GDM1 (cell line): Measurements from ENCODE around the gene OR2V2.

Experiments
- DNase-seq: peaks from one replicate; lab custom pipeline; 2025; lab: John Stamatoyannopoulos, UW

Gene OR2V2

DNA sequence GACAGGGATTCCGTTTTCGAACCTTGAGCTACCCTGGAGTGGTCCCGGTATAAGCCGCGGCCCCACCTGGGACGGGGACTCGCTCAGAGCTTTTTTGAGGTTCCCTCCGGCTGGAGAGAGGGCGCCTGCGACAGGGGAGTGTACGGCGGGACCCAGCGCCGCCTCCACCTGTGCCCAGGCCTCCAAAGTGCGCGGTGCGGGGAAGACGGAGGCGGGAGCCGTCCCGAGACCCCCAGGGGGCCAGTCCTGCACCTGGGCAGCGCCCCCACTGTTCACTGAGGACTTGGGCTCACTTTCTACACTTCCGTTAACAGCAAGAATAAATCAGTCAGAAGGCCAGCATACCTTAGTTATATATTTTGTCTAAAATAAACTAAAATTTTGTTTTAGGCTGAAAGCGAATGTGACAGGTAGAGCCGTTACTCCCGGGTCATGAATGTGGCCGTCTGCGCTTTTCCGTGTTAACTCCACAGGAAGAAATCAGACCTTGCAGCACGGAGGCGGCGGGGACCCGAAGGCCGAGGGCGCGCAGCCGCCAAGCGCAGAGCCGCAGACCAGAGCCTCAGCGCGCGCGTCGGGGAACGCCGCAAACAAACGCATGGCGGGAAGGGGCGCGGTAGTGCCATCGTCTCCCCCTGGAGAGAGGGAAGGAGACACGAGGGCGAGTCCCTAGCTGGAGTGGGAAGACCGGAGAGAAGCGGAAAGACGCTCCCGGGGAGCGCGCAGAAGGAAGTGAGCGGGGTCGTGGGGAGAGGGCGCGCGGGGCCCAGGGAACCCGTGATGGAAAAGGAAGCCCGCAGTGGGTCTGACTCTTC lies 43.5 kb downstream of the OR2V2 start:
- DNase-seq, result no peak

DNA sequence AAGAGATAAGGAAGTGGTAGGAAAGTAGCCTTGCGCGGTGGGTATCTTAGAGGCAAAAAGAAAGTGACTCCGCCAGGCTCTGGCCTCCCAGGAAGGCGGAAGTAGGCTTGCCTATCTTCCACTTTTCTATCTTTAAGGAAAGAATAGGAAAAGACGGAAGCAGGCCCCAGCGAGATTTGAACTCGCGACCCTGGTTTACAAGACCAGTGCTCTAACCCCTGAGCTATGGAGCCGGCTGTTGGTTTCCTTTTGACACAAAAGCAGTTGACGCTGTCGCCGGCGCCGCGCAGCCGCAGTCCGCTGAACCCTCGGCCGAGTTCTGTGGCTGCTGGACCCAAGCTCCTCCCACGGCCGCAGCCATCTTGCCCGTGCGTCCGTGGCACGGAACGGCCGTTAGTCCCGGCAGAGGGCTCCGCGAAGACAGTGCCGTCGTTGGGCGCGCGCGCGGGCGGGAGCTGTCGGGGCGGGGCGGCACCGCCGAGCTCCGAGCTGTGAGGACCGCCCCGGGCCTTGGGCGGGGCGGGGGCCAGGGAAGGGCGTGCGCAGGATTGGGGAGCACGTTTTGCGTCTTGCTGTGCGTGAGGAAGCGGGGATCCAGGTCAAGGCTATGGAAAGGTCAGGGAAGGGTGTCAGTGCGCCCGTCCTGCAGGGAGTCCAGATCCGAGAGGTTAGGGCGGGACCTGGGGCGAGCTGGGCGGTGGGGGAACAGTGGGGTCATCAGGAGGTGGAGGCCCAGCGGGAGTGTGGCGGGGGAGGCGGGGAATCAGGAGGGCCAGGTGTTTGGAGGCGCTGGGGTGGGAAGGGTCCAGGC lies 44.3 kb downstream of the OR2V2 start:
- DNase-seq, result no peak

DNA sequence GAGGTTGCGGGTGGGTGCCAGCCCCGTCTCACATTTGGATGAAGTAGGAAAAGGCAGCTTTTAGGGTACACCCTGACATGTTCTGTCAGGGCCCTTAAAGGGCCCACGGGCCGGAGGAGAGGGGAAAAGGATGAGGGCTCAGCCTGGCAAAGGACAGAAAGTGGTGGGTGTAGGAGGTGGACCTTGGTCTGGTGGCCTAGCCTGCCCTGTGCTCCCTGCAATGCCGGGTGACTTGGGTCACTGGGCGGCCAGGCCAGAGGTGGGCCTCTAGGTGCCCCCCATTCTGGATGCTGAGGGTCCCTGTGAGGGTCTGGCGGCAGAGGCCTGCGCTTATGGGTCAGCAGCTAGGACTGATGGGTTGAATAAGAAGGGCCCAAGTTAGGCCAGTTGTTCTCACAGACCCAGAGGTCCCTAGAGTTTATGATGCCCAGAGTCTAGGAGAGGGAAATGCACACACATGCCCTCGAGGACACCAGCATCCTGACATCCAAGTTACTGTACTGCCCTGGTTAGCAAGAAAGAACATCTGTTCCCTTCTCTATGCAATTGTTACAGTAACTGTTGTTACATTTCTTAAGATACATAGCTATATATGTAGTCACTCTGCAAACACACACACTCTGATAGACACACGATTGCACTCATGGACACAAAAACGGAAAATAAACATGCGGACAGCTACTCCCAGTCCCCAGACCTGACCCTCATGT lies 45.1 kb downstream of the OR2V2 start:
- DNase-seq, result no peak

DNA sequence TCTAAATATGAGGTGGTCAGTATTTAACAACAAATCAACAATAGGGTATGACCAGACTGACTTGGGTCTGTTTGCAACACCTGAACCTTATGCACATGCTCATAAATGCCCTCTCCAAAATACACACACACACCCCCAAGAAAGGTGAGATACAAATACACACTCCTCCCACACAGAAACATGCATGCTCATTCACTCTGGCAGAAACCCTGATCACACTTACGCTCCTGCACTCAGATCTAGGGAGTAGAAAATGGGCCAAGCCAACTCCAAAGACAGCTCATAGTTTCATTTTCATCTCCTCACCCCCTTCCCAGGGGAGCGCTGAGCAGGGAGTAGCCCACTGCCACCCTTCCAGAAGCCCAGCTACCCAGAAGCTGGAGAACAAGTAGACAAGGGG lies 46.3 kb downstream of the OR2V2 start:
- no peak for DNase-seq

DNA sequence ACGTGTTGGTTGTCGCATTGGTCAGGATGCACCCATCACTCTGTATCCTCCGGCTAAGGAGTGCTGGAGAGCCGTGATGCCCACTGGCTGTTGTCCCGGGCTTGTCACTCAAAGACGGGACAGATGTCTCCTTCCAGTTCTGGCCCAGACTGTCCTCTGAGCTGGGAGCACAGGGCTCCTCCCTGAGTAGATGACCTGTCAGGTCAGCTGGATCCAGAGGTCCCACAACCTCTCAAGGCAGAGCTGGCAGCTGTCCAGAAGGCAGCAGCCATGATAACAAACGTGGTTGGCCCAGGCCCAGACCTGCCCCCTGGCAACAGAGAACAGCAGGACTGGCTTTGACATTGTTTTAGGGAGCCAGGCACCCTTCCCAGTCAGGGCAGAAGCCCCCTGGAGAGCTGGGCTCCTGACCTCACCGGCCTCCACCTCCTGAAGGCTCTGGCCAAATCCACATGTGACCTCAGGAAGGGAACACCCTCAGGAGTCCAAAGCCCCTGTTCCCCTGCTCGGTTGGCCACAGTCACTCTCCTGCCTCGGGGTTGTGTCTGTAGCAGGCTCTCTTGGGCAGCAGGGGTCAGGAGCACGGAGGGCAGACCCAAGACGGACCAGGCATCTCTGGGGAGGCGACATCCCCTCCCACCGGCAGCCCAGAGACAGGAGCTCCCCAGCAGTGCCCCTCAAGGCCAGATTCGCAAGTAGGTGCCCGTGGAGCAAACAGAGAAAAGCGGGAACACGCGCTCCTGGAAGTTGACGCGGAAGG lies 47.3 kb downstream of the OR2V2 start:
- no peak for DNase-seq

DNA sequence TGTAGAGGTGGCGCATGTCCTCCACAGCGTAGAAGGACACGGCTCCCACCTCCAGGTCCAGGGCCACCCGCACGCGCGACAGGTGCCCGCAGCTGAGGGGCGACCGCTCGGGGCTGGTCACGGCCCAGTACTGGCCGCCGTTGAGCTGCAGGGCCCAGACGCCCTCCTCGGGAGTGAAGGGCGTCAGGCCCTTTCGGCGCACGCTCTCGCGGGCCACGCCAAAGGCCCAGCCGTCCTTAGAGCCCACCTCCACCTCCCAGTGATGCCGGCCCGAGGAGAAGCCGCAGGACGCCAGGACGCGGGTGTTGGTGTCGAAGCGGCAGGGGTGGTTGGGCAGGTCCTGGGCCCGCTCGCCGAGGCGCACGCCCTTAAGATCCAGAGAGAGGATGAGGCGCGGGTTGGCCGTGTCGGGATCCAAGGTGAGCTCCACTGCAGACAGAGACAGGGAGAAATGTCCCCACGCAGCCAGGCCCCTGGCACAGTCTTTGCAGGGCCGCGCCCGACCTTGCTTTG lies 47.9 kb downstream of the OR2V2 start:
- DNase-seq, result no peak

DNA sequence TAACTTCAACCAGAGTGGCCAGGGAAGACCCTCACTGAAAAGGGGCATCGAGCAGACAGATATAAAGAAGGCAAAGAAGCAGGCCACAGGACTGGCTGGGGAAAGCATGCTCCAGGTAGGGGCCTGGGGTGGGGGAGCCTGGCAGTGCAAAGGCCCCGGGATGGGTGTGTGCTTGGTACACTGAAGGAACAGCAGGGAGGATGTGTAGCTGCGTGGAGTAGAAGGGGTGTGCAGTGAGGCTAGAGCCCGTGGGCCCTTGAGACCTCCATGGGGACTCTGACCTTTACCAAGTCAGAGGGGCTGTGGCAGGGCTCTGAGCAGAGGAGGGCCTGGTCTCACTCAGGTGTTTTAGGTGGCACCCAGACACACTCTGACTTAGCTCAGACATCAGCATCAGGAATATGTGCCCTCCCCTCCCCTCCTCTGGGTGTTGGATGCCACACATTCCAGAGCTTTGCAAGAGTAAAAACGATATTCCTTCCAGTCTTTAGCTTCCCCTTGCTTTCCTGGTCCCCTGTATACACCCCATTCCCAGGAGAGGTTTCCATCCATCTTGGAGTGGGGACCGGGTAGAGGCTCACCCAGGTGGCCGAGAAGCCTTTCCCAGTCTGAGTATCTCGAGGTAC lies 50.1 kb downstream of the OR2V2 start:
- no peak for DNase-seq

DNA sequence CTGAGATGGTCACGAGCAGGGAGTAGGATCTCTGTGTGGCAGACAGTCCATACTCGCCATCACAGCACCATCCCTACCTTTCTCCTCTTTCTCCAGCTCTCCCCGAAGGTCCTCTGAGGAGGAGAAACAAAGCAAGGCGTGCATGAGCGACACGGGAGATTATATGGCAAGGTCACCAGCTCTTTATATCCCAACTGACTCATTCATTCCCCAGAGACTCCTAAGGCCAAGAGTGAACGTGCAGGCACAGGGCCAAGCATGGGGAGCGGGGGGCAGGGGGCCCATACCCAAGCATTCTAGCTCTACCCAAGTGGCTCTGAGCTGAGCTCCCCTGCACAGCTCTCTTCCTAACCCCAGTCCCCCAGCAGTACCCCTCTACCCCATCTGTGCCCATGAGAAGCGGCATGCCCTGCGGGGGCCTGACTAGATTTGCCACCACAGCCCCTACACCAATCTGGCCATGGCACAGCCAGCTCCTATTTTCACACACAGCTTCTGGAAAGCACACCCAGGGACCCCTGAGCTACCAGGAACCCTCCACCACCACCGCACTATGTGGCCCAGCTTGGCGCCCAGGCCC lies 50.8 kb downstream of the OR2V2 start:
- no peak for DNase-seq

DNA sequence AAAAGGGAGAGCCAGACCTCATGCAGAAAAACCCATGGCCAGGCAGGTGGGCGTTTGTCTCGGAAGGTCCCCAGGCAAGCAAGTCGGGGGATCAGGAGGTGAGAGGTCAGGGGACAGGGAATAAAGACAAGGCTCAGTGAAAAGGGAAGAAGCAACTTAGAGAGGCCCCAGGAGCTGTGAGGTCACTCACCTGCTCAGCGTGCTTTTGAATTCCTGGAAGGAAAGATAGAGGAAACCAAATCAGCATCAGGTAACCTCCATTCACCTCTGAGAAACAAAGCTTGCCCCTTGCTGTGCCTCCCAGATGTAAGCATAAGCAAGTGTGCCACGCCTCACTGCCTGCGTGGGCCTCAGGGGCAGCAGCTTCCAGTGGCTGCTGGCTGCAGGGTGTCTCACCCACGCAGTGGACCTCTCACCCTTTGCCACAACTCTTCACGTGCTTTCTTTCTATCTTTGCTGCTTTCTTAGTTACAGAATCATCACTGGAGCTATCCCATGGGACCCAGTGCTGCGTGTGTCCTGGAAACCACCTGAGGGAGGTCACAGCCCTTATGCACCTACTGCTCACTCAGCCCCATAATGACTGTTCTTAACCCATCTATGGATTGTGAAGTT lies 51.6 kb downstream of the OR2V2 start:
- no peak for DNase-seq

DNA sequence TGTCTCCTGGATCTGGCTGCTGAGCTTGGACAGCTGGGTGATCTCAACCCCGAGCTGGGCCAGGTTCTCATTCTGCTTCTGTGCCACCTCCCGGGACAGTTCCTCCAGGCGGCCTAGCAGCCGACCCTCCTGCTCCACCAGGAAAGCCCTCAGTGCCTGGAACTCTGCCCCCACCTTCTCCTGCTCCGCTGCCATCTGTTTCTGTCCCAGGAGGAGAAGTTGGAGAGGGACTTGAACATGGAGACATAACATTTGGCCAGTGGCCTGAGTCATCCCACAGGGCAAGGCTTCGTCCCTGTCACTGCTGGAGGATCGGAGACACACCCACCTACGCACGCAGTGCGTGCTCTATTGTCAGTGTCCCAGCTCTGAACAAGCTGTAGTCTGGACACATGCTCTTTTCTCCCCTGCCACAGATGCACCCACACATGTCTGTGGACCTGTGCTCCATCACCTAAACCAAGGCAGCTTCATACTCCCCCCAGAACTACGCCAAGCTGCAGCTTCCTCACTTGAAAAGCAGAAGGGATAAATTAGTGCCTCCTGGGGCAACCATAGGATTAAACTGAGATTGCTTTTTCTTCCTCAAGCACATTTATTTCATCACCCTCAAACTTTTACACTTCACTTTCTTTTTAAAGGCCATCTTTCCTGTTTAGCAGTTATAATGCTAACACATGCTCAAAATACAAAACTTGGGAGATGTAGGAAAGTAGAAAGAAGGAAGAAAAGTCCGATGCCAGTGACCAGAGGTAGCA lies 52.7 kb downstream of the OR2V2 start:
- DNase-seq, result no peak

DNA sequence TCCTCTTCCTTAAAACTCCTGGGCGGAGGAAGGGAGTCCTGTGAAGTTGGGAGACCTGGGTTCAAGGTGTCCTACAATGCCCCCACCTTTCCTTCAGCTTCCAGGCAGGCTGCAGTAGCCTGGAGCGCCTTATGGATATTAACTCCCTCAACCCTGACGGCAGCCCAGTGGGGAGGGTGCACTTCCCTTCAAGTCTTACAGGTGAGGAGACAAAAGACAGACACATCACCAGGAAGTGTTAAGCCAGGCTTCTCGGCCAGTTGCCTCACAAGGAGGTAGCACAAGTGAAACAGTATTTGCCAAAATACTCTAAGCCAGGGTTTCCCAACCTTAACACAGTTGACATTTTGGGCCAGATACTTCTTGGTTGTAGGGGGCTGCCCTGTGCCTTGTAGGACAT lies 53.4 kb downstream of the OR2V2 start:
- no peak for DNase-seq

DNA sequence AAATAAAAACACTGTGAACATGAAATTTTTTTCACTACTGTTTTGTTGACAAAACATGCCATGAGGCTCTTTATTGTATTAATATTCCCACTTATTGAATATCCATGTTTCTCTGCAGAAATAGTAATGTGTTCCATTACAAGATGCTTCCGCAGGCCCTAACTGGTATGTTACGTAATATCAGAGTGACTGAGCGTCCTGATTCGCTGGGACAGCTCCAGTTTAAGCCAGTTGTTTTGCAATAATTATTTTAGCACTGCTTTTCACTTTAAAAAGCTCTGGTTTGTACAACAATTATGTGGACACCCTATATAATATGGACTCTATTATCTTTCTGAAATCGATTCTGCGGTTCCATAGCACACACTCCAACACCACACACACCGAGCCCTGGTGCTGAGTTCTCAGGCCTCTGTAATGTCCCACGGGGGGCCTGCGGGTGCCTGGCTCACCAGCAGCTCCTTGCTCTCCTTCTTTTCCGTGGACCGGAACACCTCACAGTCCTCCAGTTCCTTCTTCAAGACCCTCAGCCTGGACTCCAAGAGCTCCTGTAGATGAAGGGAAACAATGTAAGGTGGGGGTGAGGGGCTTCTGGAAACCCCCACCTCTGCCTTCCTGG lies 55.8 kb downstream of the OR2V2 start:
- DNase-seq, result no peak

DNA sequence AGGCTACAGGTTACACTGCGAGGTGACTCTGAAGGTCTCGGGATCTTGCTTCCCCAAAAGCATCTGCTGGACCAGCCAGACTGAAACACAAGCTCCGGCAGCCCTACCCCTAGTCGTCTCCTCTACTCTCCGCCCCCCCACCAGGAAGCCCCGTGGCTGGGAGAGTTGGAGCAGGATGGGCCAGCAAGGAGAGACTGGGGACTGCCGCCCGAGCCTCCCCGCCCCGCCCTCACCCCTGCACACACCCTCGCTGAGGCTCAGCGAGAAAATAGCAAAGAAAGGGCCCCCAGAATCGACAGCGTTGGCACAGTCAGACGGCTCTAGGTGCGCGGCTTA lies 56.4 kb downstream of the OR2V2 start:
- no peak for DNase-seq

DNA sequence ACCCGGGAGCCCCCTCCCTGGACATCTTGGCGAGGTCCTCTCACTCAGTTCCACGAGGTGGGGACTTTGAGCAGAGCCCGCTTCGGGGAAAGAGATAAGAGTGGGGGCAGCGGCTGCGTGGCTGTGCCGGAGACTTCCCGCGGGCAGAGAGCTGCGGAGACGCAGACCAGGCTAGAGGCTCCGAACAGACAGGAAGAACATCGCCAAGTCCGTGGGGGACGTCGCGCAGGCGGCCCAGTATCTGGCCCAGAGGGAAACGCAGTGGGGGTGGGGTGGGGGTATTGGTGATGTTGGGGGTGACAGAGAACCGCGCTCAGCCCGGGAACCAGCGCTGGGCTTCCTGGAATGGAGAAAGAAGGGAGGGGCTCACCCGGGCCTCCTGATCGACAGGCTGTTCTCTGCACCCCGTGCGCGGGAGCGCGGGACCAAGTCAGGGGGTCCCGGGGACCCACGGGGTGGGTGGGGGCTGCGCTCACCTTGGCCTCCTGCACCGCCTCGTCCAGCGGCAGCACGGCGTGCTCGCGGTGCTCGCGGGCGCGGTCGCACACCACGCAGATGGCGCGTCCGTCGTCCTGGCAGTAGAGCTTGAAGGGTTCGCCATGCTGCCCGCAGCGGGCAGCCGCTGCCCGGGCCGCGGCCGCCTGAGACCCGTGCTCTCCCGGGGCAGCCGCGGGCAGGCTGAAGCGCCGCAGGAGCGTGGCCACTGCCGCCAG lies 56.9 kb downstream of the OR2V2 start:
- no peak for DNase-seq

DNA sequence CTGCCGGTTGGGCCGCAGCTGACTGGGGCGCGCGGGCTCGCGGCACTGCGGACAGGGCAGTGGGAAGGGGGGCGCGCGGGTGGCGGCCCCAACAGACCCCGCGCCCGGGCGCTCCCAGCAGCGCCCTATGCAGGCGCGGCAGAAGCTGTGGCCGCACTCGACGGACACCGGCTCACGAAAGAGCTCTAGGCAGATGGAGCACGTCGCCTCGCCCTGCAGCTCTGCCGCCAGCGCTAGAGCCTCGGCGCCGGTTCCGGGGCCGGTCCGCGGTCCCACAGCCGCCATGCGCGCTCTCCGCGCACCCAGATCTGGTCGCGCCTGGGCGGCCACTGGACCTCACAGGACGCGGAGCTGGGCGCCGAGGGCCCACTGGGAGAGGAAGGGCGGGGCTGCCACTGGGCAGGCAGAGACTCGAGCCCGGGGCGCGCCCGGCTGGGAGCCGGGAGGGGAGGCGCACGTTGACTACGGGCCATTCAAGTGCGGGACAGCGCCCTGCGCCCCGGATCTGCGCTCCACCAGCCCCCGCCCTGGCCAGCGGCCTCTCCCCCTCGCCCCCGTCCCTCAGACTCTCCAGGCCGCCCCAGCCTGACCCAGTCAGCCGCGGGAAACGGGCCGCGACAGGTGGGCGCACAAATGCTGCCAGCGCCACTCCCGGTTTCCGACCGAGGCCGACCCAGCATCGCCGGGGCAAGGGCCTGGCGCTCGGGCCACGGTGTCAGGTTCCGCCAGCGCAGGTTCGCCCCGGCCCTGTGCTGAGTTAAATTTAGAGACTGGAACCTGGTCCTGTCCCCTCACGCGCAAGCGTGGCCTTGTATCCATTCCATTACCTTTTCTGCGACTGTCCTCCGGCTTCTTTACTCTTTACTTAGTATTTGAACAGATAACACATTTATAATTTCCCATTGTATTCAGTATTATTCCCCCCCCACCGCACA lies 57.7 kb downstream of the OR2V2 start, which contains the start of gene TRIM7:
Gene TRIM7, minus strand, starts transcription at position 371 of the 935 bp plus-strand sequence. Its CDS starts 86 bp downstream, at position 285.
- no peak for DNase-seq

DNA sequence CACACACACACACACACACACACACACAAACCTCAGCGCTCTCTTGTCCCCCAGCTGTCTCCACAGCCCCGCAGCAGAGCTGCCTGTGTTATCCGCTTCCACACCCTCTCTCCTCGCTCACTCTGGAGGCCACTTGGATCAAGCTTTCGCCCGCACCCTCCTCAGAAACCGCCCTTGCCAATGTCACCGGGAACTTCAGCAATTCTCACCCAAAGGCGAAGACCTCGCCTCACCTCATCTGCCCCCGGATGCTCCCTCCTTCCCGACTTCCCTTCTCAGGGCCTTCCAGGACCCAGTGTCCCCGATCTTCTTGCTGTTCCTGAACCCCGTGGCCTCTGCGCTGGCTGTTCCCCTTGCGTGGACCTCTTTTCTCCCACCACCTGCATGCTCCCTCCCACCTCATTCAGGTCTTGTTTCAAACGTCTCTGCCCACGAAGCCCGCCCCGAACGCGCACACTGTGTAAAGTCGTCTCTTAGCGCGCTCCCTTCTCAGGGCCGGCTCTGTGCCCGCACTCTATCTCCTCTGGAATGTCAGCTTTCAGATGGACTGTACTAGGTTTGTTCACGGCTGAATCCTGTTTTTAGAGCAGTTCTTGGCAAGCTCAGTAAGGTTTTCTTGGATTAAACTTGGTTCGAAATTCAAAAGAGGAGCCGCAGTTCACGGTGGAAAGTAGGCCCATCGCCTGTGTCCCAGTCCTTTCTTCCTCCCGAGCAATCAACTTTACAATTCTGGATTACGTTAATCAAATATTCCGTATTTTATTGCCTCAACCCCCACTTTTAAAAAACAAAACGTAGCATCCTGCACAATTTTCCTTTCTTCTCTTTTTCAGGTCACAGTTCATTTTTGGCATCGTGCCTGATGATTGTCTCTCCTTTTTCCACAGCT lies 58.6 kb downstream of the OR2V2 start:
- DNase-seq, result no peak
